ENCODE measurements around the gene SLC31A1. TPM values are rescaled to one million over a fixed set of nuclear protein-coding genes. Genes with fewer than 3 reads are reported as not detected.

Gene SLC31A1
- total RNA-seq, 1 donor from 2014 or later: 22.6 TPM

GRCh38 chr9:113179839-113180238 lies 41.5 kb upstream of the SLC31A1 start:
- H3K27me3 Mint-ChIP-seq (ENCODE audit: low read depth): no peaks in the 10 kb centered on the region
- no peak for TF ChIP-seq CTCF (IDR thresholded peaks at IDR 0.05; ENCODE audit: unreplicated experiment)
- no peaks in the 10 kb centered on the region for H3K9me3 Mint-ChIP-seq
- no peaks in the 10 kb centered on the region for H3K4me1 Mint-ChIP-seq
- no peak overlapping the region for H3K4me3 Mint-ChIP-seq
- peaks cover 47% of the 10 kb centered on the region for H3K36me3 Mint-ChIP-seq
- DNase-seq (ENCODE audit: low spot score in 2 of 2, unreplicated experiment in 2 of 2): no peak
- no peak overlapping the region for H3K27ac Mint-ChIP-seq

- Mint-ChIP-seq H3K36me3 (peaks cover 53% of the 10 kb centered on the region), H3K9me3 (no peaks in the 10 kb centered on the region), H3K4me1 (no peaks in the 10 kb centered on the region), H3K27me3 (ENCODE audit: low read depth) (no peaks in the 10 kb centered on the region), H3K27ac (no peak overlapping the region), H3K4me3 (no peak overlapping the region)
- no peak for TF ChIP-seq CTCF (IDR thresholded peaks at IDR 0.05; ENCODE audit: unreplicated experiment)
- DNase-seq (ENCODE audit: low spot score in 2 of 2, unreplicated experiment in 2 of 2): no peak
Measured at GRCh38 chr9:113181165-113181564, 40.2 kb upstream of the SLC31A1 start.

GRCh38 chr9:113183956-113184488 lies 37.3 kb upstream of the SLC31A1 start:
- no peak for DNase-seq (ENCODE audit: low spot score in 2 of 2, unreplicated experiment in 2 of 2)
- no peak for TF ChIP-seq CTCF (IDR thresholded peaks at IDR 0.05; ENCODE audit: unreplicated experiment)
- H3K36me3 Mint-ChIP-seq: peaks cover 42% of the 10 kb centered on the region
- H3K9me3 Mint-ChIP-seq: no peaks in the 10 kb centered on the region
- H3K27me3 Mint-ChIP-seq (ENCODE audit: low read depth): no peaks in the 10 kb centered on the region
- no peak overlapping the region for H3K4me3 Mint-ChIP-seq
- no peak overlapping the region for H3K27ac Mint-ChIP-seq
- H3K4me1 Mint-ChIP-seq: no peaks in the 10 kb centered on the region

DNA sequence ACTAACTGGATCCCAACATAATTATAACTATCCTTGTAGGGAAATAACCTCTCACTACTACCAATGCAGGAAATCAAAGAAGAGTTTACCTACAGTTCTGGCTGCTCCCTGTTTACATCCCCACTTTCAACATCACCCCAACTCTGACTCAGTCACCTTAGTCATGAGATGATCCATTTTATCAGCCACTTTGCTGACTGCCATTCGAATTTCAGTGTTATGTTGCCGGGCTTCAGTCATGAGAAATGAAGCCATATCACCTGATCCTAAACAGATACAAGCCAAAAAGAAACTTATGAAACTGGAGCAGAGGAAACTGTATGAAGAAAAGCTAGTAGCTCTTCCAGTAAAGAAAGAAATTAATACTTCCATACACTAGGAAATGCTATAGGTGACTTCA lies 36.8 kb upstream of the SLC31A1 start:
- Mint-ChIP-seq H3K27ac (no peak overlapping the region), H3K9me3 (no peaks in the 10 kb centered on the region), H3K36me3 (peaks cover 42% of the 10 kb centered on the region), H3K4me3 (no peak overlapping the region), H3K27me3 (ENCODE audit: low read depth) (no peaks in the 10 kb centered on the region), H3K4me1 (no peaks in the 10 kb centered on the region)
- DNase-seq (ENCODE audit: low spot score in 2 of 2, unreplicated experiment in 2 of 2): no peak
- TF ChIP-seq CTCF (IDR thresholded peaks at IDR 0.05; ENCODE audit: unreplicated experiment): no peak

DNA sequence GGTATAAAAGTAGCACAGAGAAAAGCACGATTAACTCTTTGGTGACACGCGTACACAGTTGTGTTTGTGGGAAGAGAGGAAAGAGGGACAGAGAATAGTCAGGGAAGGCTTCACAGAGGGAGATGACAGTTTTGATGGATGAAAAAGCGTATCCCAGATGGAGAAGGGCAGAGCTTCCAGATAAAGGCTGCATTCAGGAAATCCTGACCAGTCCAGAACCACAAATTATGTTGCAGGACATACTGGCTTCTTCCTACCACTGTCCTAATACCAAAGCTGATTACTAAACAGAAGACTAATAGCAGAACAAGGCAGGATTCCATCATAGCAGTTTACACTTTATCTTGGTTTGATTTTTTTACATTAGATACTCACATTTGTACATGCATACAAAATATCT lies 36.1 kb upstream of the SLC31A1 start:
- no peaks in the 10 kb centered on the region for H3K27me3 Mint-ChIP-seq (ENCODE audit: low read depth)
- no peak for DNase-seq (ENCODE audit: low spot score in 2 of 2, unreplicated experiment in 2 of 2)
- no peak overlapping the region for H3K4me3 Mint-ChIP-seq
- H3K27ac Mint-ChIP-seq: no peak overlapping the region
- H3K36me3 Mint-ChIP-seq: peaks cover 42% of the 10 kb centered on the region
- H3K9me3 Mint-ChIP-seq: no peaks in the 10 kb centered on the region
- TF ChIP-seq CTCF (IDR thresholded peaks at IDR 0.05; ENCODE audit: unreplicated experiment): no peak
- H3K4me1 Mint-ChIP-seq: no peaks in the 10 kb centered on the region

Data from mesothelial cell of epicardium (in vitro differentiated cells).